Measurements from ENCODE around the gene MTHFR.
A peak's percentile ranks its signal among the peaks of the same experiment; 100 is the strongest.

Gene MTHFR

DNA sequence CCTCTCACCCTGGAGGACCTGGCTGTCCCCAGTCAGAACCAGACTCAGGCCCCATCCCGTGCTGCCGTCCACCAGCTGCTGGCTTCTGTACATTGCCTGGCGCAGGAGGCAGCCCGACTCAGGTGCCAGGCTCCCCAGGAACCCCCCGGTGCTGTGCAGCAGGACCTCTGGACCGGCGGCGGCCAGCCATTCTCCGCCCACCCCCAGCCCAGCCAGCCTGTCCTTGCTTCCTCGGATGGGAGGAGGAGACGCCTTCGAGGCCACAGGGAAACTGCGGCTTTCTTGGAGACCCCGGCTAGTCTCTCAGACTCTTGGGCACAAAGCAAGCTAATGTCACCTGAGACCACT lies 39.4 kb downstream of the MTHFR start:
- ATAC-seq (ENCODE audit: low read depth), result no peak
- H3K4me1 ChIP-seq (ENCODE audit: insufficient read depth, poor library complexity, severe bottlenecking), result no peaks in the 10 kb centered on the region
- DNase-seq (ENCODE audit: low spot score), result no peak
- no peaks in the 10 kb centered on the region for H3K27me3 ChIP-seq (ENCODE audit: insufficient read depth, poor library complexity, severe bottlenecking)
- H3K36me3 ChIP-seq (ENCODE audit: low read depth), result no peaks in the 10 kb centered on the region
- no peaks in the 10 kb centered on the region for H3K9me3 ChIP-seq (ENCODE audit: severe bottlenecking)
- H3K27ac ChIP-seq (ENCODE audit: poor library complexity, severe bottlenecking), result no peak overlapping the region
- no peak overlapping the region for H3K4me3 ChIP-seq (ENCODE audit: severe bottlenecking)
- no peak for TF ChIP-seq CTCF (IDR thresholded peaks at IDR 0.05; ENCODE audit: poor library complexity, severe bottlenecking)

DNA sequence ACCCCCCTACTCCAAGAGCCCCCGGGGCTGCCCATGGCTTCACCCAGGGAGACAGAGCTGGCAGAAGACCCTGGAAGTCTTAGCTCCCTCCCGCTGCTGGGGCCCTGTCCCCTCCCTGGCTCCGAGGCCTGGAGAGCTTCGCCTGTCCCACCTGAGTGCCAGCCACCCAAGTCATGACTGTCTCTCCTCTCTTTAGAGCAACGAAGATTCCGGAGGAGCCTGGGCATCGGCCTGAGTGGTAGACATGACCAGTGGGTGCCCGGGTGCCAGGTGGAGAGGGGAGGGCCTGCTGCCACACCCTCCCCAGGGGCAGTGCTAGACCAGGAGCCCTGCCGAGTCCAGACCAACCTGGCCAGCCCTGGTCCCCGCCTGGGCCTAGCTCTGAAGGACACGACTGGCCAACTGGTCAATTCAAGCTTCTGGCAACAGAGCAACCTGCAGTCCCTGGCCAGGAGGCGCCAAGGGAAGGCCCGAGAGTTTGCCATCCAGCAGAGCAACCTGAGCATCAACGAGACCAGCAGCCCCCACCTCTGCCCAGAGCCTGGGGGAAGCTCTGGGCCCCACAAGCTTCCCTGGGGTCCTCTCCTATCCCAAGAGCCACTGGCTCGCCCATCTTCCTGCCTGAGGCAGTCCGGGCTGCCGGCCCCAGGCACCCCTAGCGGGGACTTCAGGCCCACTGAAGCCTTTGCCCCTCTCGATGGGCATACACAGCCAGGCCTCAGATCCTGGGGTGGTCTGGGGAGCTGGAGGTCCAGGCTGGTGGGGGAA lies 39.9 kb downstream of the MTHFR start:
- no peaks in the 10 kb centered on the region for H3K4me1 ChIP-seq (ENCODE audit: insufficient read depth, poor library complexity, severe bottlenecking)
- no peak overlapping the region for H3K27ac ChIP-seq (ENCODE audit: poor library complexity, severe bottlenecking)
- TF ChIP-seq CTCF (IDR thresholded peaks at IDR 0.05; ENCODE audit: poor library complexity, severe bottlenecking), result no peak
- no peak overlapping the region for H3K4me3 ChIP-seq (ENCODE audit: severe bottlenecking)
- H3K9me3 ChIP-seq (ENCODE audit: severe bottlenecking), result no peaks in the 10 kb centered on the region
- no peak for ATAC-seq (ENCODE audit: low read depth)
- H3K27me3 ChIP-seq (ENCODE audit: insufficient read depth, poor library complexity, severe bottlenecking), result no peaks in the 10 kb centered on the region
- DNase-seq (ENCODE audit: low spot score), result no peak
- H3K36me3 ChIP-seq (ENCODE audit: low read depth), result no peaks in the 10 kb centered on the region

- no peak for ATAC-seq (ENCODE audit: low read depth)
Measured at GRCh38 chr1:11764519-11764918, 41.2 kb downstream of the MTHFR start.

DNA sequence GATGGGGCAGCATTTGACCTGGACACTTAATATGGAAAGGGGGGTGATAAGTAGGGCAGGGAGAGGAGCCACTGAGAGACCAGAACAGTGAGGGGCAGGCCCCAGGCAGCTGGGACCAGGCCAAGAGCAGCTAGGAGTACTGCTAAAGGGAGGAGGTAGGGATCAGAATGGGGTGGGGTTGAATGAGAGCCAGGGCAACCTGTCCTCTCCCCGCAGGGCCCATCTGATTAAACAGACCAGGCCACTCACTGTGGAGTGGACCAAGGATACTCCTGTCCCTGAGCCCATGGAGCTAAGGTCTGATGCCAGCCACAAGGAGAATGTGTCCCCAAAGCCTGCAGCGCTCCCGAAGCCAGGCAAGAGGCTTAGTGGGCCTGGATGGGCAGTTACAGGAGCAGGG lies 41.6 kb downstream of the MTHFR start:
- H3K4me1 ChIP-seq (ENCODE audit: insufficient read depth, poor library complexity, severe bottlenecking), result no peaks in the 10 kb centered on the region
- H3K9me3 ChIP-seq (ENCODE audit: severe bottlenecking), result no peaks in the 10 kb centered on the region
- no peak overlapping the region for H3K27ac ChIP-seq (ENCODE audit: poor library complexity, severe bottlenecking)
- TF ChIP-seq CTCF (IDR thresholded peaks at IDR 0.05; ENCODE audit: poor library complexity, severe bottlenecking), result no peak
- no peak overlapping the region for H3K4me3 ChIP-seq (ENCODE audit: severe bottlenecking)
- no peaks in the 10 kb centered on the region for H3K27me3 ChIP-seq (ENCODE audit: insufficient read depth, poor library complexity, severe bottlenecking)
- ATAC-seq (ENCODE audit: low read depth) (peak; percentile 16; the same call in 1 of the 3 replicates), DNase-seq (ENCODE audit: low spot score) (no peak)
- no peaks in the 10 kb centered on the region for H3K36me3 ChIP-seq (ENCODE audit: low read depth)

More at GRCh38 chr1:11764519-11764918, 41.2 kb downstream of the MTHFR start:
- Histone ChIP-seq H3K27me3 (ENCODE audit: insufficient read depth, poor library complexity, severe bottlenecking) (no peaks in the 10 kb centered on the region), H3K36me3 (ENCODE audit: low read depth) (no peaks in the 10 kb centered on the region), H3K9me3 (ENCODE audit: severe bottlenecking) (no peaks in the 10 kb centered on the region), H3K27ac (ENCODE audit: poor library complexity, severe bottlenecking) (no peak overlapping the region), H3K4me3 (ENCODE audit: severe bottlenecking) (no peak overlapping the region), H3K4me1 (ENCODE audit: insufficient read depth, poor library complexity, severe bottlenecking) (no peaks in the 10 kb centered on the region)
- TF ChIP-seq CTCF (IDR thresholded peaks at IDR 0.05; ENCODE audit: poor library complexity, severe bottlenecking), result no peak
- no peak for DNase-seq (ENCODE audit: low spot score)

GRCh38 chr1:11761988-11762406 lies 43.8 kb downstream of the MTHFR start, which contains the start of gene C1orf167:
Gene C1orf167 (plus strand): TSS chr1:11762193. CDS start chr1:11764401, 2,208 bp downstream.
- Histone ChIP-seq H3K9me3 (ENCODE audit: severe bottlenecking) (no peaks in the 10 kb centered on the region), H3K4me3 (ENCODE audit: severe bottlenecking) (no peak within 1 kb of the TSS), H3K27ac (ENCODE audit: poor library complexity, severe bottlenecking) (no peak within 1 kb of the TSS), H3K36me3 (ENCODE audit: low read depth) (no peaks in the 10 kb centered on the region), H3K4me1 (ENCODE audit: insufficient read depth, poor library complexity, severe bottlenecking) (no peaks in the 10 kb centered on the region), H3K27me3 (ENCODE audit: insufficient read depth, poor library complexity, severe bottlenecking) (no peaks in the 10 kb centered on the region)
- DNase-seq (ENCODE audit: low spot score) (no peak), ATAC-seq (ENCODE audit: low read depth) (peak; percentile 58; the same call in 1 of the 3 replicates)
- no peak for TF ChIP-seq CTCF (IDR thresholded peaks at IDR 0.05; ENCODE audit: poor library complexity, severe bottlenecking)

All from RWPE2 (cell line).